Measurements from ENCODE around the gene TFEB.
A peak's percentile ranks its signal among the peaks of the same experiment; 100 is the strongest.

Gene TFEB

GRCh38 chr6:41656002-41656691 lies 79.3 kb downstream of the TFEB start:
- FAIRE-seq (peak; percentile 85), DNase-seq (ENCODE audit: insufficient read length, low spot score) (peak; percentile 32)

- DNase-seq (ENCODE audit: insufficient read length, low spot score) (no peak), FAIRE-seq (no peak)
Observed at GRCh38 chr6:41655646-41656001, 79.8 kb downstream of the TFEB start.

- DNase-seq (ENCODE audit: insufficient read length, low spot score) (no peak), FAIRE-seq (no peak)
Observed at GRCh38 chr6:41655176-41655575, 80.2 kb downstream of the TFEB start.

- FAIRE-seq: no peak
- DNase-seq (ENCODE audit: insufficient read length, low spot score): no peak
Observed at GRCh38 chr6:41654698-41655151, 80.7 kb downstream of the TFEB start.

- FAIRE-seq (no peak), DNase-seq (ENCODE audit: insufficient read length, low spot score) (no peak)
Observed at GRCh38 chr6:41654151-41654697, 81.2 kb downstream of the TFEB start.

GRCh38 chr6:41653691-41654090 lies 81.7 kb downstream of the TFEB start:
- FAIRE-seq: no peak
- DNase-seq (ENCODE audit: insufficient read length, low spot score): no peak

- FAIRE-seq (no peak), DNase-seq (ENCODE audit: insufficient read length, low spot score) (no peak)
Observed at GRCh38 chr6:41652866-41653652, 82.3 kb downstream of the TFEB start.

GRCh38 chr6:41651962-41652657 lies 83.3 kb downstream of the TFEB start:
- no peak for DNase-seq (ENCODE audit: insufficient read length, low spot score)
- FAIRE-seq: no peak

GRCh38 chr6:41651246-41651961 lies 84.0 kb downstream of the TFEB start:
- DNase-seq (ENCODE audit: insufficient read length, low spot score) (no peak), FAIRE-seq (no peak)

GRCh38 chr6:41650120-41650519 lies 85.3 kb downstream of the TFEB start:
- FAIRE-seq: no peak
- DNase-seq (ENCODE audit: insufficient read length, low spot score): no peak

GRCh38 chr6:41649596-41649995 lies 85.8 kb downstream of the TFEB start:
- FAIRE-seq (no peak), DNase-seq (ENCODE audit: insufficient read length, low spot score) (no peak)

- DNase-seq (ENCODE audit: insufficient read length, low spot score) (no peak), FAIRE-seq (no peak)
Observed at GRCh38 chr6:41648921-41649320, 86.5 kb downstream of the TFEB start.

- DNase-seq (ENCODE audit: insufficient read length, low spot score) (no peak), FAIRE-seq (no peak)
Observed at GRCh38 chr6:41648070-41648585, 87.3 kb downstream of the TFEB start.

- FAIRE-seq (no peak), DNase-seq (ENCODE audit: insufficient read length, low spot score) (no peak)
Observed at GRCh38 chr6:41647061-41647511, 88.3 kb downstream of the TFEB start.

- DNase-seq (ENCODE audit: insufficient read length, low spot score) (no peak), FAIRE-seq (no peak)
Observed at GRCh38 chr6:41646026-41646795, 89.2 kb downstream of the TFEB start.

- DNase-seq (ENCODE audit: insufficient read length, low spot score) (no peak), FAIRE-seq (no peak)
Observed at GRCh38 chr6:41645007-41645618, 90.3 kb downstream of the TFEB start.

GRCh38 chr6:41644297-41644879 lies 91.0 kb downstream of the TFEB start:
- DNase-seq (ENCODE audit: insufficient read length, low spot score) (no peak), FAIRE-seq (no peak)

GRCh38 chr6:41643899-41644269 lies 91.5 kb downstream of the TFEB start:
- DNase-seq (ENCODE audit: insufficient read length, low spot score) (no peak), FAIRE-seq (no peak)
